Endothelial cell of umbilical vein (primary cell): ENCODE measurements around the gene CD99L2.

ENCODE experiments used
- EZH2 ChIP-seq: IDR thresholded peaks from 2 replicates; pipeline ENCODE4 v1.6.1; 2012; ENCODE audit warnings: borderline replicate concordance, low read depth, mild to moderate bottlenecking, moderate library complexity, low read length, inconsistent platforms; ENCODE audit not compliant: severe bottlenecking
- POLR2A ChIP-seq: IDR thresholded peaks from 2 replicates; pipeline ENCODE4 v1.6.1; 2012; ENCODE audit warnings: low read depth, mild to moderate bottlenecking, control low read depth, low read length
- POLR2AphosphoS5 ChIP-seq: IDR thresholded peaks from 2 replicates; pipeline ENCODE4 v1.6.1; 2012; ENCODE audit warnings: low read depth, mild to moderate bottlenecking, control low read depth, low read length, moderate library complexity; ENCODE audit not compliant: insufficient read depth
- TF ChIP-seq, protein P1 (sequence below): IDR thresholded peaks from 2 replicates; pipeline ENCODE4 v1.6.1; 2011; ENCODE audit not compliant: insufficient read depth, insufficient read length
- TF ChIP-seq, protein P2 (sequence below), 2 donors: IDR thresholded peaks; 1 replicate in 1 of 2; 2 replicates in 1 of 2; pipeline ENCODE4 v1.5.1; 2011; ENCODE audit warnings: low read length in 2 of 2, mild to moderate bottlenecking in 2 of 2, moderate library complexity in 2 of 2, control low read depth in 1 of 2, inconsistent platforms in 1 of 2, low read depth in 1 of 2; ENCODE audit not compliant: insufficient read depth in 1 of 2; ENCODE audit errors: extremely low read depth in 1 of 2

DNA sequence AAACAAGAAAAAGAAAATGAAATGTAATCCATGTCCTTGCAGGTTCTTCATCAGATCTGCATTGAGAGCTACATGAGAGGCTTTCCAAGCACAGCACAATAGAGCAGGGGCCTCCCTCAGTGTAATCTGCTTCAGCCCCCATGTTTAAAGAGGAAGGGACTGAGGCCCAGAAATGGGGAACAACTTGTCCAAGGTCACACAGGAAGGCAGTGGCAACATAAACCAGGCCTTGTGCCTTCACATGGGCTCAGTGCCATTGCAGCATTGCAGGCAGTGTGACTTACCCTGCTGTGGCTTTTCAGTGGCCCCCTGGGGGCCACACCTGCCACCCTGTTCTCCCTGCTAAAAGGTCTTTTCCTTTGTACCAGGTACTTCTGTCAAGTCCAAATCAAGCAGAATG lies 20.9 kb upstream of the CD99L2 start:
- TF ChIP-seq, protein P1, sequence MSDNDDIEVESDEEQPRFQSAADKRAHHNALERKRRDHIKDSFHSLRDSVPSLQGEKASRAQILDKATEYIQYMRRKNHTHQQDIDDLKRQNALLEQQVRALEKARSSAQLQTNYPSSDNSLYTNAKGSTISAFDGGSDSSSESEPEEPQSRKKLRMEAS: no peak
- TF ChIP-seq, protein P2, sequence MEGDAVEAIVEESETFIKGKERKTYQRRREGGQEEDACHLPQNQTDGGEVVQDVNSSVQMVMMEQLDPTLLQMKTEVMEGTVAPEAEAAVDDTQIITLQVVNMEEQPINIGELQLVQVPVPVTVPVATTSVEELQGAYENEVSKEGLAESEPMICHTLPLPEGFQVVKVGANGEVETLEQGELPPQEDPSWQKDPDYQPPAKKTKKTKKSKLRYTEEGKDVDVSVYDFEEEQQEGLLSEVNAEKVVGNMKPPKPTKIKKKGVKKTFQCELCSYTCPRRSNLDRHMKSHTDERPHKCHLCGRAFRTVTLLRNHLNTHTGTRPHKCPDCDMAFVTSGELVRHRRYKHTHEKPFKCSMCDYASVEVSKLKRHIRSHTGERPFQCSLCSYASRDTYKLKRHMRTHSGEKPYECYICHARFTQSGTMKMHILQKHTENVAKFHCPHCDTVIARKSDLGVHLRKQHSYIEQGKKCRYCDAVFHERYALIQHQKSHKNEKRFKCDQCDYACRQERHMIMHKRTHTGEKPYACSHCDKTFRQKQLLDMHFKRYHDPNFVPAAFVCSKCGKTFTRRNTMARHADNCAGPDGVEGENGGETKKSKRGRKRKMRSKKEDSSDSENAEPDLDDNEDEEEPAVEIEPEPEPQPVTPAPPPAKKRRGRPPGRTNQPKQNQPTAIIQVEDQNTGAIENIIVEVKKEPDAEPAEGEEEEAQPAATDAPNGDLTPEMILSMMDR (IDR thresholded peaks at IDR 0.05; ENCODE audit: extremely low read depth in 1 of 2, insufficient read depth in 1 of 2, low read depth in 1 of 2, low read length in 2 of 2): no peak
- TF ChIP-seq EZH2: no peak
- no peak for TF ChIP-seq POLR2AphosphoS5
- TF ChIP-seq POLR2A: no peak
